ENCODE data around the gene IGF2BP2.
"Not testable (repeated sequence)": the region's sequence is repeated elsewhere in the genome, so short reads cannot be mapped to it uniquely, and the experiment has no call there.

The IGF2BP2 gene

GRCh38 chr3:185708392-185708791 lies 116.5 kb downstream of the IGF2BP2 start:
- DNase-seq: no peak

- DNase-seq: no peak
Measured at GRCh38 chr3:185705498-185705897, 119.3 kb downstream of the IGF2BP2 start.

GRCh38 chr3:185702262-185703225 lies 122.3 kb downstream of the IGF2BP2 start:
- DNase-seq: no peak

- DNase-seq: no peak
Measured at GRCh38 chr3:185701611-185702261, 123.1 kb downstream of the IGF2BP2 start.

- no peak for DNase-seq
Measured at GRCh38 chr3:185699927-185700326, 124.9 kb downstream of the IGF2BP2 start.

- DNase-seq: not testable (repeated sequence)
Measured at GRCh38 chr3:185697228-185697627, 127.6 kb downstream of the IGF2BP2 start.

GRCh38 chr3:185696039-185696438 lies 128.8 kb downstream of the IGF2BP2 start:
- no peak for DNase-seq

GRCh38 chr3:185693985-185694653 lies 130.7 kb downstream of the IGF2BP2 start:
- DNase-seq: no peak

GRCh38 chr3:185691622-185692021 lies 133.2 kb downstream of the IGF2BP2 start:
- no peak for DNase-seq

- no peak for DNase-seq
Measured at GRCh38 chr3:185687271-185687878, 137.5 kb downstream of the IGF2BP2 start.

- DNase-seq: no peak
Measured at GRCh38 chr3:185685231-185686035, 139.4 kb downstream of the IGF2BP2 start.

GRCh38 chr3:185680231-185680630 lies 144.6 kb downstream of the IGF2BP2 start:
- no peak for DNase-seq

- no peak for DNase-seq
Measured at GRCh38 chr3:185678027-185678426, 146.8 kb downstream of the IGF2BP2 start.

- DNase-seq: no peak
Measured at GRCh38 chr3:185677146-185677829, 147.6 kb downstream of the IGF2BP2 start.

- no peak for DNase-seq
Measured at GRCh38 chr3:185667574-185667973, 157.3 kb downstream of the IGF2BP2 start.

GRCh38 chr3:185663929-185664328 lies 160.9 kb downstream of the IGF2BP2 start:
- no peak for DNase-seq

- no peak for DNase-seq
Measured at GRCh38 chr3:185661772-185662171, 163.1 kb downstream of the IGF2BP2 start.

- DNase-seq: not testable (repeated sequence)
Measured at GRCh38 chr3:185661296-185661695, 163.5 kb downstream of the IGF2BP2 start.

GRCh38 chr3:185659942-185660921 lies 164.6 kb downstream of the IGF2BP2 start:
- DNase-seq: peak; percentile 55

- DNase-seq: no peak
Measured at GRCh38 chr3:185658943-185659342, 165.9 kb downstream of the IGF2BP2 start.
